ENCODE measurements around the gene MST1. TPM values are rescaled to one million over a fixed set of nuclear protein-coding genes. Genes with fewer than 3 reads are reported as not detected.
A peak's percentile ranks its signal among the peaks of the same experiment; 100 is the strongest.

The MST1 gene
- total RNA-seq, 1 experiment from 2014 or later: 1.1 TPM

GRCh38 chr3:49658711-49659110 is 30.6 kb downstream of the MST1 start:
- no peak for DNase-seq (ENCODE audit: low read depth)

- DNase-seq (ENCODE audit: low read depth): no peak
Measured at GRCh38 chr3:49657208-49657915, 31.9 kb downstream of the MST1 start.

DNA sequence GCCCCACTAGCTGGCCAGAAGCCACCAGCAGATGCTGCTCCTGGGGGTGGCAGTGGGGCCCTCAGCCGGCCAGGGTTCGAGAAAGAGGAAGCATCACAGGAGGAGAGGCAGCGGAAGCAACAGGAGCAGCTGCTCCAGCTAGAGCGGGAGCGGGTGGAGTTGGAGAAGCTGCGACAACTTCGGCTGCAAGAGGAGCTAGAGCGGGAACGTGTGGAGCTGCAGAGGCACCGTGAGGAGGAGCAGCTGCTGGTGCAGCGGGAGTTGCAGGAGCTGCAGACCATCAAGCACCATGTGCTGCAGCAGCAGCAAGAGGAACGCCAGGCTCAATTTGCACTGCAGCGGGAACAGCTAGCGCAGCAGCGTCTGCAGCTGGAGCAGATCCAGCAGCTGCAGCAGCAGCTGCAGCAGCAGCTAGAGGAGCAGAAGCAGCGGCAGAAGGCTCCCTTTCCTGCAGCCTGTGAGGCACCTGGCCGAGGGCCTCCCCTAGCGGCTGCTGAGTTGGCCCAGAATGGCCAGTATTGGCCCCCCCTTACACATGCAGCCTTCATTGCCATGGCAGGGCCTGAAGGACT is 32.6 kb downstream of the MST1 start:
- no peak for DNase-seq (ENCODE audit: low read depth)

DNA sequence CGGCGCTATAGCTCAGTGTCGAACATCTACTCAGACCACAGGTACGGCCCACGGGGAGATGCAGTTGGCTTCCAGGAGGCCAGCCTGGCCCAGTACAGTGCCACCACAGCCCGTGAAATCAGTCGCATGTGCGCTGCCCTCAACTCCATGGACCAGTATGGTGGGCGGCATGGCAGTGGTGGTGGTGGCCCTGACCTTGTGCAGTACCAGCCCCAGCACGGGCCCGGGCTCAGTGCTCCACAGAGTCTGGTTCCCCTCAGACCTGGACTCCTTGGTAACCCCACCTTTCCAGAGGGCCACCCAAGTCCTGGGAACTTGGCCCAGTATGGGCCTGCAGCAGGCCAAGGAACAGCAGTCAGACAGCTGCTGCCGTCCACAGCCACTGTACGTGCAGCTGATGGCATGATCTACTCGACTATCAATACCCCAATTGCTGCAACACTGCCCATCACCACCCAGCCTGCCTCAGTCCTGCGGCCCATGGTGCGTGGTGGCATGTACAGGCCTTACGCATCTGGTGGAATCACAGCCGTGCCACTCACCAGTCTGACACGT is 33.5 kb downstream of the MST1 start:
- DNase-seq (ENCODE audit: low read depth): no peak

GRCh38 chr3:49654955-49655556 is 34.2 kb downstream of the MST1 start:
- DNase-seq (ENCODE audit: low read depth): no peak

GRCh38 chr3:49654176-49654825 is 35.0 kb downstream of the MST1 start:
- no peak for DNase-seq (ENCODE audit: low read depth)

- DNase-seq (ENCODE audit: low read depth): no peak
Measured at GRCh38 chr3:49653621-49654020, 35.7 kb downstream of the MST1 start.

- no peak for DNase-seq (ENCODE audit: low read depth)
Measured at GRCh38 chr3:49652903-49653415, 36.3 kb downstream of the MST1 start.

DNA sequence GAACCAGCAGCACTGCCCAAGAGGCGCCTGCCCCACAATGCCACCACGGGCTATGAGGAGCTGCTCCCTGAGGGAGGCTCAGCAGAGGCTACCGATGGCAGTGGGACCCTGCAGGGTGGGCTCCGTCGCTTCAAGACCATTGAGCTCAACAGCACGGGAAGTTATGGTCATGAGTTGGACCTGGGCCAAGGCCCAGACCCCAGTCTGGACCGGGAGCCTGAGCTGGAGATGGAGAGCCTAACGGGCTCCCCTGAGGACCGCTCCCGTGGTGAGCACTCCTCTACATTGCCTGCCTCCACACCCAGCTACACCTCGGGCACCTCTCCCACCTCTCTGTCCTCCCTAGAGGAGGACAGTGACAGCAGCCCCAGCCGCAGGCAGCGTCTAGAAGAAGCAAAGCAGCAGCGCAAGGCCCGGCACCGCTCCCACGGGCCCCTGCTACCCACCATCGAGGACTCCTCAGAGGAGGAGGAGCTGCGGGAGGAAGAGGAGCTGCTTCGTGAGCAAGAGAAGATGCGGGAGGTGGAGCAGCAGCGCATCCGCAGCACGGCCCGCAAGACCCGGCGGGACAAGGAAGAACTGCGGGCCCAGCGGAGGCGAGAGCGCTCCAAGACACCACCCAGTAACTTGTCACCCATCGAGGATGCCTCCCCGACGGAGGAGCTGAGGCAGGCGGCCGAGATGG is 36.9 kb downstream of the MST1 start:
- DNase-seq (ENCODE audit: low read depth): no peak

DNA sequence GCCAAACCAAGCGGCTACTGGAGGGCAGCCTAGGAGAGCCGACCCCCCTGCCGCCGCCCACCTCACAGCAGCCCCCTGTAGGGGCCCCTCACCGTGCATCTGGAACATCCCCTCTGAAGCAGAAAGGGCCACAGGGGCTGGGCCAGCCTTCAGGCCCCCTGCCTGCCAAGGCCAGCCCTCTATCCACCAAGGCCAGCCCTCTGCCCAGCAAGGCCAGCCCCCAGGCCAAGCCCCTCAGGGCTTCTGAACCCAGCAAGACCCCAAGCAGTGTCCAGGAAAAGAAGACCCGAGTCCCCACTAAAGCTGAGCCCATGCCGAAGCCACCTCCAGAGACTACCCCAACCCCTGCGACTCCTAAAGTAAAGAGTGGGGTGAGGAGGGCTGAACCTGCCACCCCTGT is 38.6 kb downstream of the MST1 start:
- no peak for DNase-seq (ENCODE audit: low read depth)

DNA sequence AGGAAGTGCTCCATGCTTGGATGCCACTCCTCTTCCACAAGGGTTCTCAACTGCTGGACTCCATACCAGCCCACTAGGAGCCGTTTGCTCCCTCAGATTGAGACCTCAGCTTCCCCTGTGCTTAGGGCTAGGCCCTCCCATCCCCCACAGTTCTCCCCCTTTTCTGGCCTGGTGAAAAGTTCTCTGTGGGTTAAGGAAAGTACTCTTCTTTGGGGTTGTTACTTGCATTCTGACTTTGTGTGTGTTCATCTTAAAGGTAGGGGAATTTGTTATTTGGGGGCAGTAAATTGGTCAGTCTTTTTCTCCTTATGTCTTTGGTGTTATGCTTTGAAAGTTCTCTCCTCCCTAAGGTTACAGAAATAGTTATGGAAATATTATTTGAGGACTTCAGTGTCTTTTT is 39.1 kb downstream of the MST1 start:
- no peak for DNase-seq (ENCODE audit: low read depth)

DNA sequence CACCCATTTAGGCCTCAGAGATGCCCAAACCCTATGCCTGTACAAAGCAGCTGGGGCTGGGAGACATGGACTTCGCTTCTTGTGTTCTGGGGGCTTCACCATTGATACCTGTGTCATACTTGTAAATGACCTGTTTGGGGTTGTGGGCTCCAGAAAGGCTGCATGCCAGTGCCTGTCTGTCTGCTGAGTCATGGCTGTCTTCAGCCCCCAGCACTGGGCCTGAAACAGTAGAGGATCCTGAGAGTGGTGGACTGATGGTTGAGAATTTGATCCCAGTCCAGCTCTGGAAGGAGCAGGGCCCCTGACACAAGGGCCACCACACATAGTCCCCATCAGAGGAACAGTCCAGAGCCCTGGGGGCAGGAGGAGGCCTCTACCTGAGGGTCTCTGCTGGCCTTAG is 39.7 kb downstream of the MST1 start:
- peak; percentile 17 for DNase-seq (ENCODE audit: low read depth)

DNA sequence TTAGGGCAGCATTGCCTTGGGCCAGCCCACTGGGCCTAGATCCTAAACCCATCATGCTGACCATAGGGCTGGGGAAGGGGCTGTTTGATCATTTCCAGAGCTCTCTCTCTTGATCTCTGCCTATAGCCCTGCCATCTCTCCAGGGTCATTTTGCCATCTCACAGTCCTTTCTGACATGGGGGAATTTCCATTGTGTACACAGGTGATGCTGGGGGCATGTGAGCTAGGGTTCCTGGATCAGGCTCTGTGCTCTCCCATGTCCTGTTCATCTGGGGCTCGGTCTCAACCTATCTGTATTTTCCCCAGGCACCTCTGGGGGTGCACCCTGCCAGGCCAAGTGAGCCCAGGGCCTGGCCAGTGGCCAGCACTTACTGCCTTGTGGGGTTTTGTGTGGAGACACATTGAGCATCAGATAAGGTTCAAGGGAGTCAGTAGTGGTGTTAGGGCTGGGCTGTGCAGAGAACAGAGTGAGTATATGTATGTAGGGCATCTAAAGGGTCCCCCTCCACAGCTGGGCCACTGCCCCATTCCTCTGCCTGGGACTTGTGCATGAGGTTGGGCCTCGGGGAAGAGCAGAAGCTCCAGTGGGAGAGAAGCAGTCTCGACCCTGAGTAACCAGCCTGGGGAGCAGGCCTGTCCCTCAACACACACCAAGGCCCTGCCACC is 40.8 kb downstream of the MST1 start:
- no peak for DNase-seq (ENCODE audit: low read depth)

GRCh38 chr3:49647741-49648140 is 41.5 kb downstream of the MST1 start:
- peak; percentile 17 for DNase-seq (ENCODE audit: low read depth)

- DNase-seq (ENCODE audit: low read depth): no peak
Measured at GRCh38 chr3:49646236-49646635, 43.0 kb downstream of the MST1 start.

DNA sequence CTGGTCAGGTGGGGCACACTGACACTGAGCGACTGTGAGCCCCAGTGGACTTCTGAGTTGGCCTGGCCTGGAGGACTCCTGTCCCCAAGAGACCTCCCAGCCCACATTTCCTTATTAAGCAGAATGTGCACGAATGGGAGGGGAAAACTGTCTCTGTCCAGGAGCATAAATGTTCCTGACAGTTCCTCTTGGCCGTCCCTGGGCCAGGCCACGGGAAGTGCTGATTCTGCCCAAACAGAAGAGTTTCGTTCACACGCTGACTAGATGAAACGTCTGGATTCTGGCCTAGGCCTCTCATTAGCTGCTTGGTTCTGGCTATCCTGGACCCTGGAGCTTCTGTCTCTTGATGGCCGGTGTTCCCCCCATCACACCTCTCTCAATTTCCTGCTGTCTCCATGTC is 44.6 kb downstream of the MST1 start:
- DNase-seq (ENCODE audit: low read depth): no peak

- DNase-seq (ENCODE audit: low read depth): no peak
Measured at GRCh38 chr3:49642708-49643145, 46.5 kb downstream of the MST1 start.

DNA sequence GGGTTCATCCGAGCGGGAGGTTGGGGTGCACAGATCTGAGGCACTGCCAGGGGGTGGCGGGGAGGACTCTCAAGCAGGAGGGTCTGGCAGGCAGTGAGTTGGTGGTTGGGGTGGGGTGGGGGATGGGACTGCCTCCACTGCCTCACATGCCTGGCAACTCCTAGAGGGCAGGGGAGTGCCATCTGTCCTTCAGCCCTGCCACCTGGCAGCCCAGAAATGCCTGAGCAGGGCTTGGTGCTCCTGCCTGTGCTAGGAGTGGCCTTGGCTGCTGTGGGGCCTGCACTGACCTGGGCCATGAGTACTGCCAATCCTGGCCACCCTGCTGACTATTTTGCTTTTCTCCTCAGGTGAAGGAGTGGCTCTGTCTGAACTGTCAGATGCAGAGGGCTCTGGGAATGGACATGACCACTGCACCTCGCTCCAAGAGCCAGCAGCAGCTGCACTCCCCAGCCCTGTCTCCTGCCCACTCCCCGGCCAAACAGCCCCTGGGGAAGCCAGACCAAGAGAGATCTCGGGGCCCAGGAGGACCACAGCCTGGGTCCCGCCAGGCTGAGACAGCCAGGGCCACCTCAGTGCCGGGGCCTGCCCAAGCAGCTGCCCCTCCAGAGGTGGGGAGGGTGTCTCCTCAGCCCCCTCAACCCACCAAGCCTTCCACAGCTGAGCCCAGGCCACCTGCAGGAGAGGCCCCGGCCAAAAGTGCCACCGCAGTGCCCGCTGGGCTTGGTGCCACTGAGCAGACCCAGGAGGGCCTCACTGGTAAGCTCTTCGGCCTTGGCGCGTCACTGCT is 47.2 kb downstream of the MST1 start:
- DNase-seq (ENCODE audit: low read depth): no peak

DNA sequence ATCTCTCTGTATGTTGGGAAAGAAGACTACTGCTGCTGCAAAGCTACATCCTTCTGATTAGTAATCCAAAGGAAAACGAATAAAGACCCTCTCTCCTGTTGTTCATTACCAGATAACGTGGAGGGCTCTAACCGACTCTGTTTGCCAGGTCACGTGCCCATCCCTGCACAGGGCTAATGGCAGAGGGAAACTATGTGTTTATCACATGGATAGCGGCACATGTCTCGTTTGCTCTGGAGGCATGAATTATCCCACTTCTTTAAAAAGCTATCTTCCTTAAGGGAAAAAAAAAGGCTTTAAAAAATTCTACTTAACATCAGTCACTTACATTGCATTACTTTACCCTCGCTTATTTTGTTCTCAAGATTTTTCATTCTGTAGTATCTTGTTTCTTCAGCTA is 48.0 kb downstream of the MST1 start:
- DNase-seq (ENCODE audit: low read depth): no peak

GRCh38 chr3:49639551-49639950 is 49.7 kb downstream of the MST1 start:
- no peak for DNase-seq (ENCODE audit: low read depth)

All from HT1080 (cell line).